ENCODE measurements around the gene KCNK4.
"Not testable (repeated sequence)": the region's sequence is repeated elsewhere in the genome, so short reads cannot be mapped to it uniquely, and the experiment has no call there.

The KCNK4 gene

DNA sequence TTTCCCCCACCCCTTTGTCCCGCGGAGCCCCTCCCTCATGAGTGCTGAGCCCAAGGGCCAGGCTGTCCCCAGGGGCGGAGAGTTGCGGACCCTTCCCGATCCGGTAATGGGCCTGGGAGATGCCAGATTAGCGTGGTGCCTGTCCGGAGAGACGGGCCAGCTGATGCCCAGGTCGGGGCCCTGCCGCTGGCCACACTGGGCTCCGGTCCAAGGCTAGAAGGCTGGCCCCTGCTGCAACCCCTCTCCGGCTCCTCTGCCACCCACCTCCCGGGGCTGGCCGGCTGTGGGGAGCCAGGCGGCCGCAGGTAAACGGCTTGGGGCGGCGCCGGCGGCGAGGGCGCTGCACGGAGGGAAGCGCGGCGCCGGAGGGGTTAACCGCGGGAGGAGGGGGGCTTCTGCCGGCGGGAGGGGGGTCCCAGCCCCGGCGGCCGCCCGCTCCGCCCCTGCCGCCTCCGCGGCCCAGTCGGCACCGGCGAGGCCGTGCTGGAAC lies at the start of gene KCNK4:
TSS of gene KCNK4 (plus strand) at position 41 of the 490 bp plus-strand sequence. CDS start 1,717 bp downstream, outside the sequence.
- no peak for DNase-seq (ENCODE audit: low read depth, low spot score)

DNA sequence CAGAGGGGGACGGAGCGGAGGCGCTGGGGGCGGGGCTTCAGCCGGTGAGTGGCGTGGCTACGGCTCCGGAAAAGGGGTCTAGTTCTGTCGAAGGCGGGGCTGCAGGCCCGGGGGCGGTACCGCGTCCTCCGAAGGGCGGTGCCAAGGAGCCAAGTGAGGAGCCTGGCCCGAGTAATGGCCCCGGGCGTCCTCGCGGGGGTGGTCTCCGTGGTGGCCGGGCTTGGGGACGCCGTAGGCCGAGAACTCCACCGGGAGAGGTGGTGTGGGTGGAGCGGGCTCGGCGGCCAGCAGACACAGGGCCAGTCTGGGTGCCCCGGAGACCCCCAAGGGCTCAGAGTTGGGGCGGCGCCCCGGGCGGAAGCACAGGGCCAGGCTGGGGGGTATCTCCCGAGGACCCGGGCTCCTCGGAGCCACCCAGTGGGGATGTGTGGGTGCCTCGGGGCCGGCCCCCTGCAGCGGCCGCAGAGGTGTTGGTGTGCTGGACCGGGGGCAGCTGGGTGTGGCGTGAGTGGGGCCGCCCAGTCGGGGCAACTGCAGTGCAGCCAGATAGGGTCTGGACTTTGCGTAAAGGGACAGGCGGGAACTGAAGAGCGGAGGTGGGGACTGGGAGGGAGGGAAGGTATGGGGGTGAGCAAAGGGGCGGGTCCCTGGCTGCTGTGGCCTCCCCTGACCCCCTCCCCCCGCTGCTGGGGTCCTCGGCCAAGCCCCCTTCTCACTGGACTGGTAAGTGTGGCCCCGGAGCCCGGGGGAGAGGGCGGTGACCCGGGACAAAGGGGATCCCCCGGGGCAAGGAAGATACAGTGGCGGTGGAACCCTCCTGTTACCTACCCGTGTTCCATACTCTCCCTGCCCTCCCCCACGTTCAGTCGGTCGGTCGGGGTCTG lies 49.4 kb upstream of the KCNK4 start:
- DNase-seq (ENCODE audit: low read depth, low spot score), result peak; percentile 61

DNA sequence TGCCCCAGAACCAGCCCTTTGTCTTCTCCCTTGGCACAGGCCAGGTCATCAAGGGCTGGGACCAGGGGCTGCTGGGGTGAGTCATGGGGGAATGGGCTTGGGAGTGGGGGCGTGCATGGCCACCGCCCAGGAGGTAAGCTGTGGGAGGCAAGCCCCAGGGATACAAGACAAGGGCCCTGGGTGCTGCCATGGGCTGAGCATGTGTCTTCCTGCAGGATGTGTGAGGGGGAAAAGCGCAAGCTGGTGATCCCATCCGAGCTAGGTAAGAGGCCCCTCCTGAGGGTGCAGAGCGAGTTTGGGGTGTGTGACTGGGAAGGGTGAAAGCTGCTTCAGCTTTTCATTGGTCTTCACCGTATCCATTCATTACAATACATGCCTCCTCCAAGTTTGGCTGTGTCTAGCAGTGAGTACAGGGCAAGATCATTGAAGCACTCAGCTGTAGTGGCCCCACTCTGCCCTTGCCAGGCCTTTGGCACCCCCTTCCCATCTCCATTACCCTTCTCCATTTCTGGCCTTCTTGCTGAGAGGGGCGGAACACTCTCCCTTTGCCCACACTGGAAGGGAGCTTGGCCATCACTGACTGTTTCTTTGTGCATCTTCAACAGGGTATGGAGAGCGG lies 47.8 kb upstream of the KCNK4 start:
- no peak for DNase-seq (ENCODE audit: low read depth, low spot score)

DNA sequence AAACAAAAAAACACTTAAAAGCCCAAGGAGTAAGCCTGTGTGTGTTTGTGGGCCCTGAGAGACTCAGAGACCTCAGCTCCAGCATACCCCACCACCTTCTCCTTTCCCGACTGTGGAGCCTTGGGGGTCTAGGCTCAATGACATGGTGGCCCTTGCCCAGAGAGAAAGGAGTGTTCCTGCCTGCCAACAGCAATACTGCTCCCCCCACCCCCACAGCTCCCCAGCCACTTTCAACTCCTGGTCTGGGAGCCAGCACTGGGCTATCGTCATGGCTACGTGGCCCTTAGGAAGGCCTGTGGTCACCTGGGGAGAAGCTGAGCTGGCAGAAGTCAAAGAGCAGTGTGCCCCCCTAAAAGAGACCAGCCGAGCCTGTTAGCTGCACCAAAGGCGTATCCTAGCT lies 47.0 kb upstream of the KCNK4 start:
- DNase-seq (ENCODE audit: low read depth, low spot score), result no peak

DNA sequence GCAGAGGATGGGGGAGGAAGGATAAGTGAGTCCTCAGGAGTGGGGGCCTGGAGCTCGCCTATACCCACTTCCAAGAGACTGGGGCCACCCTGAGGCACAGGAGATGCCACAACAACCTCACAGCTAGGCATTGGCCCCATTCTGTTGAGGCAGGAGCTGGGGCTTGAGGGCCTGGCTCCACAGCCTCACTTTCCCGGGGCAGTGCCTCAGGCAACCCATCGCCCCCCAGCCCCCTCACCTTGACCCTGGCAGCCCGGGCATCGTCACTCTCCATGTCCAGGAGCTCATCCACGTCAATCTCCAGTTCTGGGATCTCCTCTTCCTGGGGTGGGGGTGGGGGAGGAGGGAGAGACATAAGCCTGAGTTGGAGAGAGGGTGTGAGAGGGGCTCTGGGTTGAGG lies 46.1 kb upstream of the KCNK4 start:
- no peak for DNase-seq (ENCODE audit: low read depth, low spot score)

DNA sequence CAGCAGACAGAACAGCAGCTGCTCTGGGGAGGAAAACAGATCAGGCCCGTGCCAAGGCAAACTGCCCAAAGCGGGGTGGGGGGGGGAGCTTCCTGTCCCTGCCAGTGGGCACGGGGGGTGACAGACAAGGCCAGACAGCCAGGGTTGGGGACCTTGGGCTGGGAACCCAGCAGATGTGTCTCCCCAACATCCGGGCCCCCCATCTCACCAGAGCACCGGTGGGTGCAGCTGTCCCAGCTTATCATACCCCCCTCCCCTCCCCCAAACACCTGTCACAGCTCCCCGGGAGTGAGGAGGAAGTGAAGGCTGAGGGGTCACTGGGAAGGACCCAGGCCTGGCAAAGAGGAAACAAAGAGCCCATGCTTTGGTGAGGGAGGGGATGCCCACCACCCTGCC lies 45.7 kb upstream of the KCNK4 start:
- DNase-seq (ENCODE audit: low read depth, low spot score), result peak; percentile 46

DNA sequence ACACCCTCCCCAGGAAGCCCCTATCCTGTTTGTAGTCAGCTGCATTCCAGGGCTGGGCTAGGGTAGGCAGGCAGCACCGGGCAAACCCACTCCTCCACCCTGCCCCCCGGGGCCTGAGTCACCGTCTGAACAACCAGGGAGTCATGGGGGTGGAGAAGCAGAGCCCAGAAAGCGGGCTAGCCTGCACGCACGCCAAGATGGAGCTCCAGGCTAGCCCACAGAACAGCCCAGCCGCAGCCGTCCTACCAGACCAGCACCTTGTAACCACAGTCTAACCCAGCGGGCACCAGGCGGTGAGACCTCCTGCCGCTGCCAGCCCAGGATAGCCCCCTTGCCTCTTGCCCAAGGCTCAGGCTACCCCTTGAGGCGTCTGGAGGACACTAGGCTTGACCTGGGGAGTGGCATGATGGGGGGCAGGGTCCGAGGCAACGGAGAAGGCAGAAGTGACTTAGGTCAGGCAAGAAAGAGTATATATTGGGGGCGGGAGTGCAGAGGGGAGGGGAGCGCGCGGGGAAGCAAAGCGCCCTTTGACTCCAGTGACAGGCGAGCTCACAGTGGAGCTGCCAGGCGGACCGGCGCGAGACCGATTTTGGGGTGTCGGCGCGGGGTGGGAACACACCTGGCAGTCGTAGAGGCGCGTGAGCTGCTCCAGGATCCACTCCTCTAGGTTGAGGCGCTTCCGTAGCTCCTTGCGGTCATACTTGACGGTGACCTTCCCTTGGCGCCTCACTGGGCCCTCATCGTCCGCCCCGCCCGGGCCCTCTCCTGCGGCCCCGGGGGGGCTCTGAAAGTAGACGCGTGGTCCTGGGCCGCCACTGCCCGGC lies 45.1 kb upstream of the KCNK4 start:
- DNase-seq (ENCODE audit: low read depth, low spot score), result peak; percentile 94

DNA sequence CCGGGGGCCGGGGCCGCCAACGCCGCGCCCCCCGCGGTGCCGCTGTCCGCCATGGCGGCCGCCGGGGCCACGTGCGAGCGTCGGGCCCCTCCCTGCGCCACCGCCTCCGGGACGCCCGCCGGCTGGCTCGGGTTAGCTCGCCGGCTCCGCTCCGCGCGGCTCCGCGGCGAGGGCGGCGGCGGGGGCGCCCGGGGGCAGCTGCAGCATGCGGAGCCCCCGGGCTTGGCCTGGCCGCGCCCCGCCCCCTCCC lies 44.6 kb upstream of the KCNK4 start:
- not testable (repeated sequence) for DNase-seq (ENCODE audit: low read depth, low spot score)

DNA sequence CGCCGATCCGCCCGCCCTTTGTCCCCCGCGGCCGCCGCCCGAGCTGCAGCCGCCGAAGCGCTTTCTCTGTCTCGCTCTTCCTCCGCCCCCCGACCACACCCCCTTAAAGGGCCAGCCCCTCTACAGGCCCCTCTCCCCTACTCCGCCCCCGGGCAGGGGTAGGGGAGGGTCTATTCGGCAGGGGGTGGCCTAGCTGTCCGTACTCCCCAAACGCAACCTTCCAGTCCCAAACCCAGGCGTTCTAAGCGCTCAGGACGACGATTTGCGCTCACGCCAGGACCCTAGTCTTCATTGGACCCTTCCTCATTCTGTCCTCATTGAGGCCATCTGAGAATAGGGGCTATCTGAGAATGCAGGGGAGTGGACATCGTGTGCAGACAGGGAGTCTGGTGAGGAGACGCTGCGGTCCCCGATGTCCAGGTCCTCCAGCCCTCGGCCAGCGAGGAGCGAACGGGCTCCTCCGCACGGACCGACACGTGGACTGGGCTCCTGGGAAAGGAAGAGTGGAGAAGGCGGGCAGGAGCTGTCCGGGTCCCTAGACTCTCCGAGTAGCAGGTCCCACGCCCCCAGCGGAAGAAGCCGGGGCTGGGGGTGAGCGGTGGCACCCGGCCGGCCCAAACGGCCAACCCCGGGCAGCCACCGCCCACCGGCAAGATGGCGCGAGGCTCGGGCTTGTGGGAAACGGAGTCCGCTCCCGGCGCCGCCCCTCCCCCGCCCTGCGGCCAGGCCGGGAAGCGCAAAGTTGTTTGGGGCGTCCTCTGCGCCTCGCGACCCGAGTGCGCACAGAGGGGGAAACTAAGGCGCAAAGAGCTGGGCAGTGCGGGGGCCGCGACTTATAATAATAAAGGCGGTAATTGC lies 44.0 kb upstream of the KCNK4 start, which contains the start of gene PPP1R14B:
TSS of gene PPP1R14B (minus strand) at position 73 of the 858 bp plus-strand sequence. CDS start 270 bp downstream, outside the sequence.
- peak; percentile 96 for DNase-seq (ENCODE audit: low read depth, low spot score)

DNA sequence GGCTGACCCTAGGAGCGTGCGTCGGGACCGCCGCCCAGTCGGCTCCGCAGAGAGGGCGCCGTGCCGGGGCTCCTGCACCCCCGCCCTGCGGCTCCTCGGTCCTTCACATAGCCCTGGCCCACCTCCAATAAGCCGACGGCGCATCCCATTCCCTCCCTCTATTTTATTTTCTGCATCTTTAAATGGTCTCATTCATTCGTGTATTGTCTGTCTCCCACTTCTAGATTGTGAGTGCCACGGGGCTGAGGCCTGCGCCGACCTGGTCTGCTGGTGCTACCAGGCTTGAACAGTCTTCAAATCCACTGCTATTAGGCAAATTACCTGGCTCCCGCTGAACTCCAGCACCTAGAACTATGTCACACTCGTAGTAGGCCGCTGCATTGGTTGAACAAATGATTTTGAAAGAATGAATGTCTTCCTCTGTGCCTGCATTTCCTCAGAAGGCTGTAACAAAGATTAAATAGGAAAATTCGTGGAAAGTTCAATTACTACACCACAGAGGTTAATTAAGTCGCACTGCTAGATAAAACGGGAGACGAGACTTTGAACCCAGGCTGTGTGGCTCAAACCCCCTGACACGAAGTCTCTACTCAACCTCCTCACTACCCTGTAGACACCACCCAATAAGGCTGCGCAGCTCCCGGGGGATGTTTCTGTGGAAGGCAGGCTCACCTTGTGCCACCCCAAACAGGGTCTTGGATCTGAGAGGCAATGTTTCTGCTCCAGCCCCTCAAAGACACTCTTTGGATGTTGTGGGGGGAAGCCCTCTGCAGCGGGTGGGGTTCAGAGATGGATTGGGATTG lies 43.2 kb upstream of the KCNK4 start:
- no peak for DNase-seq (ENCODE audit: low read depth, low spot score)

DNA sequence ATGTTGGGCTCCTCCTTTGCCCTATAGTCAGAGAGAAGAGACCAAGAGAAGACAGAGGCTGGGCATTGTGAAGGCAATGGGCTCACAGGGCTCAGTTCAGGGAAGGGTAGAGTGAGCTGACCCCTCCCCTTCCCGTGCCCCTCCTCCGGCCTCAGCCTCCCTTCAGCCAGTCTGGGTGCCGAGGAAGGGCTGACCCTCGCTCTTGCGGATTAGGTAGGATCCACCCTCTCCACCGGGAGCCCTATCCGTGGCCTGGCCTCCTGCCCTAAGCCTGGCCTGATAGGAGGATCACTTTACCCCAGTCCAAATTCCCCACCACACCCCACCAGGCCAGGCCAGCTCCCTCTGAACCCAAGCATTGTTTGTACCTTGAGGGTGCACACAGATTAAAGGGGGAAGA lies 42.5 kb upstream of the KCNK4 start:
- DNase-seq (ENCODE audit: low read depth, low spot score), result no peak

DNA sequence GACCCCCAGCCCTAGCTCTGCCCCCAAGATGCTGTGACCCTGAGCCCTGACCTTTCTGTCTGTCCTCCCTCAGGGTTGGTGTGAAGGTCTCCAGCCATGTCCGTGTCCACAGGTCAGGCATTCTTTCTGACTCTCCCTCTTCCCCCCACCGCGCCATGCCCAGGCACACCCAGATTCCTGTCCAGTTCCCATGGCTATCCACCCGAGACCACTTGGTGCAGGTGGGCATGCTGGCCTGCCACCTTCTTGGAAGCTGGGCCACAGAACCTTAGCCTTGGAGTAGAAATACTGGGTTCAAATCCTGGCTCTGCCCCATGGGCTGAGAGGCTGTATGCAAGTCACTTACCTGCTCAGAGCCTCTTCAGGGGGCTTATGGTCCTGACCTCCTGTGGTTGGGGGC lies 42.1 kb upstream of the KCNK4 start:
- DNase-seq (ENCODE audit: low read depth, low spot score), result no peak

DNA sequence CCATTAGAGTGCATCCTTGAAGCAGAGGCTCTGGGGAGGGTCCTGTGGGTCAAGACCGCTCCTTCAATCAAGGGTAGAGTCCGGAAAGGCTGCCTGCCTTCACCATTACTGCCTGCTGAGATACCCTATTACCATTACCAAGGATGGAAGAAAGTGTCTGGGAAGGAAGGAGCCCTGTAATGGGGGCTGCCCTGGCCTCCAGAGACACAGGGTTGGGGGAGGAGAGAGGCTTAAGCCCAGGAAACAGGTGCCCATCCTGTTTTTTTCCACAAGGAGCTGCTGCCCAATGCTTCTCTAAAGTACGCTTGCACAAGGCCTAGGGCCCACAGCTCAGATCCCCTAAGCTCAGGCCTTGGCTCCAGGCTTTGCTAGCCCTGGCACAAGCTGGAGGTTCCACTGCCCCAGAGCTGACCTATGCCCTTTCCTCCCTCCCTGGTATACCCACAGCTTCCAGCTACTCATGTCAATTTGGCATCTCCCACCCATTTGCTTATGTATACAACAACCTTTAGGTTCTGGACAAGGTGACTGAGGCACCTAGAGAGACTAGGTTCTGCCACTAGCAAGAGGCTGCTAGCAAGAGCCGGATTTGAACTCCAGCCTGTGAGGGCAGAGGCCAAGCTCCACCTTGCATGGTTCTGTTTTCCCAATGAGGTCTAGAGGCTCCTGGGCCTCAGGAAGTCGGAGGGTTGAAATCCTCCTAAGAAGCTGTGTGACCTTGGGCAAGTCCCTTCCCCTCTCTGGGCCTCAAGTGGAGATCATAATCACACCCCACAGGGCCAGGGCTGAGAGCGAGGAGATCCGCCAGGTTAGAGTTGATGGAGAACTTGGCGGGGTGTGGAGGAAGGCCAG lies 41.3 kb upstream of the KCNK4 start:
- DNase-seq (ENCODE audit: low read depth, low spot score), result no peak

DNA sequence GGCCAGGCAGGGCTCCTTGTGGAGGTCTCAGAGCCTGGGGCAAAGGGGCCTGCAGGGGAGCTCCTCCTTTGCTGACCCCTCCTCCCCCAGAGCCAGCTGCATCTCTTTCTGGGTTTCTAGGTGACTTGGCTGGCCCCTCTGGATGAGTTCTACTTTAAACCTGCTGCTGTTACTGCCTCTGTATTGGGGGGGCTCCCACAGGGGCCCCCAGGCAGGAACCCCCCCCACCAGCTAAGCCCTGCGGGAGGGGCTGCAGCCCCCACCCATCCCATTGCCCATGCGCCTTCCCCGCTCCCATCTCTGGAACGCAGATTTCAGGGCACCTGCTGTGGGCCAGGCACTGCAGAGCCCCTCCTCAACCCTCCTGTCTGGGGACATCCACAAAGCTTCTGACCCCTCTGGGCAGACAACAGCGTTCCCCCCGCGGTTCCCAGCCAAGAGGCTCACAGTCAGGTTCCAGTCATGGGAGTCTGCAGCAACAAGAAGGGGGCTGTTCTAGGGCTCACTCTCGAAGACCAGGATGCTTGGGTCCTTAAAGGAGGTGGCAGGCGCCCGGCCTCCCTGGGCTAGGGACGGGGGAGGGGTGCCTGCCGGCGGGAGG lies 40.6 kb upstream of the KCNK4 start:
- no peak for DNase-seq (ENCODE audit: low read depth, low spot score)

DNA sequence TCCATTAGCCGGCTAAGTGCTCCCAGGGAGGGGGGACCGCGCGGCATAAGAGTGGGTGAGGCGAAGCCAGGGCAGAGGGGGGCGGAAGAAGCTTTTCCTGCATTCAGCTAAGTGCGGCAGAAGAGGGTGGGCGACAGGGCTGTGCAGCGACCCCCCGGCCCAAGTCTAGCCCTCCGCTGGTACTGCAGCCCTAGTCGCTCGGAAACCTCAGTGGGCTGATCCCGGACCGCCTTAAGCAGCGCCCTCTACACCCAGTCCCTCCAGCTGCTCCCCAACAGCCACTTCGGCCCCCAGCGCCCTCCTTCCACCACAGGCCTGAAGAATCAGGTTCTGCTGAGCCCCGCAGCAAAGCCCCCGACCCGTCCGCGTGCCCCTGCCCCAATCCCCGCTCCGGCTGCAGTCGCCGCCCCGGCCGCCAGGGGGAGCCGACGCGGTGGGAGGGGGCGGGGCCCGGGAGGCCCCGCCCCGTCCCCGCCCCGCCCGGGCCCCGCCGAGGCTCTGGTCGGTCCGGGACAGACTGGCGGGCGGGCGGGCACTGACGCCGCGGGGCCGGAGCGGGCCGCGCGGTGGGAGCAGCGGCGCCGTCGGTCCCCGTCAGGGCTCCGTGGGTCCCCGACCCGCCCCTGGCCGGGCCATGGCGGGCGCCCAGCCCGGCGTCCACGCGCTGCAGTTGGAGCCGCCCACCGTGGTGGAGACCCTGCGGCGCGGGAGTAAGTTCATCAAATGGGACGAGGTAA lies 39.9 kb upstream of the KCNK4 start, which contains the start of gene PLCB3:
TSS of gene PLCB3 (plus strand) at position 515 of the 737 bp plus-strand sequence. CDS start at position 635, 120 bp downstream.
- peak; percentile 78 for DNase-seq (ENCODE audit: low read depth, low spot score)

DNA sequence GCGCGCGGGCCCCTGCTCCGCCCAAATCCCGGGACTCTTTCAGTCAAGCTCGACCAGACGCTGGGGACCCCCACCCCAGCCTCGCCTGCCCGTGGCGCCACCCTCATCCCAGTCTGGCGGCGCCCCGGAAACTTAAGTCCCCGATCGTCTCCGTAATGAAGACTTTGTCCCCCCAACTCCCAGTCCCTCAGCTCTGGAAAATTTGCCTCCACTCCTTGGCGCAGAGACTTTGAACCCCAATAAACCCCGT lies 39.4 kb upstream of the KCNK4 start:
- no peak for DNase-seq (ENCODE audit: low read depth, low spot score)

DNA sequence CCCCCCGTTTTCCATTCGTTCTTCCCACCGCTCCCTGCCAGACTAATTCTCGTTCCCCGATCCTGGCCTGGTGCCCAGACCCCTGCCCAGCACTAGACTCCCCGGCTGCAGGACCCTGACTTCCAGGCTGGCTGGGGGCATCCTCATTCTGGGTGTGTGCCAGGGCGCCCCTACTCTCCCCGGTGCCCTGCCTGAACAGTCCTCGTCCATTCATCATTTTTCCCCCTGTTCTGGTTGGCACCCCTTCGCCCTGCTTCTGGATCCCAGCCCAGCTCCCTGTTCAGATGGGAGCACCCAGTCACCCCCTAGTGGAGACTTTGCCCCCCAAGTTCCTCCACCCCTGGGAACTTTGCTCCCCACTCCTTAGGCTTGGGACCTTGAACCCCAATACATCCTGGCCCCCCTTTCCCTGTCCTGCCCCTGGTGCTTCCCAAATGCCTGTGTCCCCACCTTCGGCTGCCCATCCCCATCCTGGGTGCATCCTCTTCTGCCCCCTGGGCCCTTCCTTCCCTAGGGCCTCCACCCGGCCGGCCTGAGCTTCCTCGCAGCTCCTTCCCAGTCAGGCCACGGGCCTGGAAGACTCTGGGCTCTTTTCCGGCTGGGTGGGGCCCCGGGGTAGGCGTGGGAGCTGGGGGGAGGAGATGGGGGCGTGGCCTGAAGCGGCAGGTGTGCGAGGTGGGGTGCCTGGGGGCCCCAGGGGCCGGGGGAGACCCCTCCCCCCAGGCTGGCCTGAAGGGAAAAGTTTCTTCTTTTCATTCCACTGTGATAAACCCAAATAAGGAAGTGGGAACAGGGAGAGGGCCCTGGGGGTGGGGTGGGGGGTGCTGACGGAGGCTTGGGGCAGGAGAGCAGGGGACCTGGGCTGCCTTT lies 38.9 kb upstream of the KCNK4 start:
- DNase-seq (ENCODE audit: low read depth, low spot score), result peak; percentile 62

DNA sequence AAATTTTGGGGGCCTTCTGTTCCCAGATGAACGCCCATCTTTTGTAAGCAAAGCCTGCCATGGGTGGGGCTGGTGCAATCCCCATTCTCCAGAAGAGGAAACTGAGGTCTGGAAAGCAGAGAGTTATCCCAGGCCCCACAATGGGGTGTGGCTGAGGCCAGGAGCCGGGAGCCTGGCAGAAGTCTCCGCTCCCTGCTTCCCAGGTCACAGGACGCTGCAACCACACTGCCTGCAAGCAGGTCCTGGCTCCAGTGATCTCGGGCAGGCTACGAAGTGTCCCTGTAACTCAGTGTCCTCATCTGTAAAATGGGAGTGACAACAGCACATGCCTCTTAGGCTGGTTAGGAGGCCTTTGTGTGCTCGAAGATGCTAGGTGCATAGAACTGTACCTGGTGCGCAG lies 38.1 kb upstream of the KCNK4 start:
- no peak for DNase-seq (ENCODE audit: low read depth, low spot score)
